AG10803 (cell line): ENCODE measurements around the gene KTN1.

Experiments used
- DNase-seq: peaks from one replicate; pipeline ENCODE4 v3.0.0; 2010; ENCODE audit warnings: low read depth
- H3K4me3 ChIP-seq: 2 replicates; pipeline ENCODE4 v1.5.1; 2011; ENCODE audit warnings: mild to moderate bottlenecking, low read length, control low read depth
- CTCF ChIP-seq: conservative IDR thresholded peaks from 2 replicates; pipeline ENCODE4 v1.5.1; 2011; ENCODE audit warnings: mild to moderate bottlenecking, low read length, control low read depth, inconsistent platforms

The KTN1 gene

GRCh38 chr14:55667801-55668200, 87.8 kb downstream of the KTN1 start:
- no peak for TF ChIP-seq CTCF
- DNase-seq: no peak
- no peak overlapping the region for H3K4me3 ChIP-seq

- no peak overlapping the region for H3K4me3 ChIP-seq
- no peak for TF ChIP-seq CTCF
Measured at GRCh38 chr14:55671641-55672040, 91.6 kb downstream of the KTN1 start.

GRCh38 chr14:55673048-55673447, 93.0 kb downstream of the KTN1 start:
- no peak overlapping the region for H3K4me3 ChIP-seq
- DNase-seq: no peak
- no peak for TF ChIP-seq CTCF

More at GRCh38 chr14:55671641-55672040, 91.6 kb downstream of the KTN1 start:
- peak; percentile 11 for DNase-seq

- no peak for DNase-seq
- H3K4me3 ChIP-seq: no peak overlapping the region
- TF ChIP-seq CTCF: no peak
Measured at GRCh38 chr14:55681096-55681495, 101.1 kb downstream of the KTN1 start.

DNA sequence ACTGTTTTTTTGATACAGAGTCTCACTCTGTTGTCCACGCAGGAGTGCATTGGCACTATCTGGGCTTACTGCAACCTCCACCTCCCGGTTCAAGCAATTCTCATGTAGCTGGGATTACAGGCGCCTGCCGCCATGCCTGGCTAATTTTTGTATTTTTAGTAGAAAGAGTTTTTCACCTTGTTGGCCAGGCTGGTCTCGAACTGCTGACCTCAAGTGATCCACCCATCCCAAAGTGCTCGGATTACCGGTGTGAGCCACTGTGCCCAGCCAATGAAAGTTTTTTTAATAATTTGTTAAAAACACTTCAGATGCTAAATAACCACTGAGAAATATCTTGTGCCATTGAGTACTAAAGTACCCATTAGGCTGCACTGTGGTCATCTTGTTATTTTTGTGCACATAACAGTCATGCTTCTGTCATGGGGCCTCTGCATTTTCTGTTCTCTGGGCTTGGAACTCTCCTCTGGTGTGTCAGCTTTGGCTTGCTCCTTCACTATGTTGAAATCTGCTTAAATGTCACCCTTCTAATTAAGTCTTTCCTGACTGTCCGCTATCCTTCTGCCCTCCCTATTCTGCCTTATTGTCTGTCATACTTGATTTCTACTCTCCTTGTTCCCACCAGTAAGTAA, 105.1 kb downstream of the KTN1 start:
- no peak for TF ChIP-seq CTCF
- peak; percentile 34 for DNase-seq
- no peak overlapping the region for H3K4me3 ChIP-seq

DNA sequence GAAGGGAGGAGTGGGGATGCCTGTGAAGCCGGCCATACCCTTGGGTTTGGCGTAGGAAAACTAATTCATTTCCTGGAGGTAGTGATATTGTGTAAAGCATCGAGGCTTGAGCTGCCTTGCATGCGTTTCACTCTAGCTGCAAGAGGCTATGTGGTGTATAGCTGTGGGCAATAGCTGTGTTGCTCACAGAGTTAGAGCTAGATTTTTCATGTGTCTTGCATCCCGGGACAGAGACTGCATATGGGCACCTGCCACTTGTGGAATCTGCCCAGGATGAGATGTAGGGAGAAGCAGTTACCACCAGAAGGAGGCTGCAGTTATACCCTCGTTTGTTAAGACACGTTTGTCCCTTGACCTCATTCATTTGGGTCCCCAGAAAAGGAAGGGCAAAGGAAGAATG, 106.7 kb downstream of the KTN1 start:
- DNase-seq: no peak
- no peak for TF ChIP-seq CTCF

GRCh38 chr14:55688566-55688965, 108.6 kb downstream of the KTN1 start:
- TF ChIP-seq CTCF: no peak
- DNase-seq: no peak
- H3K4me3 ChIP-seq: no peak overlapping the region

More for the DNA sequence above, 106.7 kb downstream of the KTN1 start:
- H3K4me3 ChIP-seq: no peak overlapping the region
